Effector memory CD8-positive, alpha-beta T cell (primary cell): ENCODE measurements around the gene PIK3AP1.
A peak's percentile ranks its signal among the peaks of the same experiment; 100 is the strongest.
"Not testable (repeated sequence)": the region's sequence is repeated elsewhere in the genome, so short reads cannot be mapped to it uniquely, and the experiment has no call there.

Experiments used
- ATAC-seq: fragments of 150-1000 bp; cut with Tn5 transposase; replicated peaks from 2 replicates; pipeline ENCODE4 v1.10.0; 2021; ENCODE audit warnings: mild to moderate bottlenecking, moderate library complexity
- DNase-seq, 3 experiments: peaks; one replicate each; pipeline ENCODE4 v3.0.0; 2021
- H3K27ac Mint-ChIP-seq, 2 donors: one replicate each; pipeline ENCODE4 v1.8.0; 2022; ENCODE audit warnings: mild to moderate bottlenecking in 2 of 2, mixed read lengths in 2 of 2, moderate library complexity in 2 of 2
- H3K27me3 Mint-ChIP-seq, 2 donors: one replicate each; pipeline ENCODE4 v1.8.0; 2022; ENCODE audit warnings: mixed read lengths in 2 of 2
- H3K36me3 Mint-ChIP-seq: one replicate; pipeline ENCODE4 v1.8.0; 2022; ENCODE audit warnings: mild to moderate bottlenecking, moderate library complexity, mixed read lengths; ENCODE audit not compliant: insufficient read depth
- H3K4me1 Mint-ChIP-seq, 2 donors: one replicate each; pipeline ENCODE4 v1.8.0; 2022; ENCODE audit warnings: low read depth in 2 of 2, mixed read lengths in 2 of 2
- H3K4me3 Mint-ChIP-seq, 2 donors: one replicate each; pipeline ENCODE4 v1.8.0; 2022; ENCODE audit warnings: mild to moderate bottlenecking in 2 of 2, mixed read lengths in 2 of 2, moderate library complexity in 2 of 2
- H3K9me3 Mint-ChIP-seq, 2 donors: one replicate each; pipeline ENCODE4 v1.8.0; 2022; ENCODE audit warnings: mixed read lengths in 2 of 2

PIK3AP1 gene

GRCh38 chr10:96588060-96588554 is 132.2 kb downstream of the PIK3AP1 start:
- peaks cover 21% of the 10 kb centered on the region for H3K36me3 Mint-ChIP-seq
- peaks cover 19 to 30% of the 10 kb centered on the region in 2 donors for H3K4me1 Mint-ChIP-seq
- H3K27ac Mint-ChIP-seq = no peak overlapping the region
- H3K4me3 Mint-ChIP-seq = no peak overlapping the region
- no peak for DNase-seq
- ATAC-seq = no peak
- no peaks in the 10 kb centered on the region for H3K9me3 Mint-ChIP-seq
- H3K27me3 Mint-ChIP-seq = no peaks in the 10 kb centered on the region

- H3K4me1 Mint-ChIP-seq = peaks cover 19 to 35% of the 10 kb centered on the region in 2 donors
- no peak for DNase-seq
- H3K9me3 Mint-ChIP-seq = no peaks in the 10 kb centered on the region
- H3K27me3 Mint-ChIP-seq = no peaks in the 10 kb centered on the region
- peak; percentile 40 for ATAC-seq
- no peak overlapping the region for H3K27ac Mint-ChIP-seq
- H3K36me3 Mint-ChIP-seq = peaks cover 25% of the 10 kb centered on the region
- no peak overlapping the region for H3K4me3 Mint-ChIP-seq
Measured at GRCh38 chr10:96587264-96588059, 132.9 kb downstream of the PIK3AP1 start.

GRCh38 chr10:96586419-96587263 is 133.7 kb downstream of the PIK3AP1 start, which contains the start of gene TM9SF3:
Gene TM9SF3, minus strand, starts transcription at chr10:96587012. Its CDS starts 177 bp downstream, at chr10:96586835.
- no peak within 1 kb of the TSS for H3K4me3 Mint-ChIP-seq
- H3K27me3 Mint-ChIP-seq = no peaks in the 10 kb centered on the region
- peak within 1 kb of the TSS in 1 of 2 donors; percentile 98 for H3K27ac Mint-ChIP-seq
- ATAC-seq = peak; percentile 83
- H3K4me1 Mint-ChIP-seq = peaks cover 21 to 35% of the 10 kb centered on the region in 2 donors
- peaks cover 19% of the 10 kb centered on the region for H3K36me3 Mint-ChIP-seq
- peak; percentile 86 to 90 (median 87) for DNase-seq
- no peaks in the 10 kb centered on the region for H3K9me3 Mint-ChIP-seq

GRCh38 chr10:96585736-96586418 is 134.4 kb downstream of the PIK3AP1 start:
- no peak overlapping the region for H3K4me3 Mint-ChIP-seq
- peak overlapping the region in 1 of 2 donors; percentile 98 for H3K27ac Mint-ChIP-seq
- DNase-seq = peak; percentile 12 to 44 (median 14)
- H3K4me1 Mint-ChIP-seq = peaks cover 21 to 36% of the 10 kb centered on the region in 2 donors
- H3K27me3 Mint-ChIP-seq = no peaks in the 10 kb centered on the region
- no peaks in the 10 kb centered on the region for H3K9me3 Mint-ChIP-seq
- ATAC-seq = peak; percentile 27
- H3K36me3 Mint-ChIP-seq = peaks cover 19% of the 10 kb centered on the region

GRCh38 chr10:96584474-96584873 is 135.8 kb downstream of the PIK3AP1 start:
- peak overlapping the region; percentile 71 to 73 for H3K27ac Mint-ChIP-seq
- DNase-seq (no peak), ATAC-seq (no peak)
- peak overlapping the region in 1 of 2 donors; percentile 44 for H3K4me3 Mint-ChIP-seq
- H3K4me1 Mint-ChIP-seq = peaks cover 29 to 47% of the 10 kb centered on the region in 2 donors
- peaks cover 25% of the 10 kb centered on the region for H3K36me3 Mint-ChIP-seq
- H3K9me3 Mint-ChIP-seq = no peaks in the 10 kb centered on the region
- H3K27me3 Mint-ChIP-seq = no peaks in the 10 kb centered on the region

- H3K4me3 Mint-ChIP-seq = peak overlapping the region in 1 of 2 donors; percentile 44
- H3K9me3 Mint-ChIP-seq = no peaks in the 10 kb centered on the region
- DNase-seq (no peak), ATAC-seq (no peak)
- H3K36me3 Mint-ChIP-seq = peaks cover 25% of the 10 kb centered on the region
- H3K4me1 Mint-ChIP-seq = peaks cover 30 to 48% of the 10 kb centered on the region in 2 donors
- no peaks in the 10 kb centered on the region for H3K27me3 Mint-ChIP-seq
- peak overlapping the region; percentile 71 to 73 for H3K27ac Mint-ChIP-seq
Measured at GRCh38 chr10:96584035-96584434, 136.3 kb downstream of the PIK3AP1 start.

DNA sequence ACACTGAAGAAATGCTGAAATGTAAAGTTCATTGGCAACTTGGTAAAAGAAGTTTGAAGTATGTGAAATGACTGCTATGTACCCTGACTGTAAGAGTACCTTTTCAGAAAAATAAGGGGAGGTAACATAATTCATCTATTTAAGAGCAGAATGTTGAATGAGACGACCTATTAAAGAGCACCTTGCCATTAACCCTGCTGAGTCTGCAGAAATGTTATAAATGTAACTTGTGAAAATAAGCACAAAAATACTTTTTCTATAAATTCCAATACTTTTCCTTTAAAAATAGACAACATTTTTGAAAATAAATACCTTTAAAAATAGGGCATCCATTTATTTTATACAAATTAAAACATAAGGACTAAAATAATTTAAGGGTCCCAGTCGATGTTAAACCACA is 141.2 kb downstream of the PIK3AP1 start:
- DNase-seq (no peak), ATAC-seq (no peak)
- Mint-ChIP-seq H3K4me1 (peaks cover 41 to 72% of the 10 kb centered on the region in 2 donors), H3K4me3 (peak overlapping the region in 1 of 2 donors; percentile 2), H3K36me3 (peaks cover 34% of the 10 kb centered on the region), H3K27me3 (no peaks in the 10 kb centered on the region), H3K9me3 (no peaks in the 10 kb centered on the region), H3K27ac (no peak overlapping the region)

DNA sequence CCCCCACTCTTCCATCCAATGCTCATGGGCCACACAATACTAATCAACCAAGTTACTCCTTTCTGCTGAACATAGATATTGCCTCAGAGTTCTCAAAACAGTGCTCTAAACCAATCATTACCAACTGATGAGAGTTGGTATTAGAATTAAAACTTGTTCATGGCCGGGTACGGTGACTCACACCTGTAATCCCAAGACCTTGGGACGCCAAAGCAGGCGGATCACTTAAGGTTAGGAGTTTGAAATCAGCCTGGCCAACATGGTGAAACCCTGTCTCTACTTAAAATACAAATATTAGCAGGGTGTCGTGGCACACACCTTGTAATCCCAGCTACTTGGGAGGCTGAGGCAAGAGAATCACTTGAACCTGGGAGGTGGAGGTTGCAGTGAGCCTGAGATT is 141.7 kb downstream of the PIK3AP1 start:
- H3K4me3 Mint-ChIP-seq = peak overlapping the region in 1 of 2 donors; percentile 2
- no peaks in the 10 kb centered on the region for H3K9me3 Mint-ChIP-seq
- no peaks in the 10 kb centered on the region for H3K27me3 Mint-ChIP-seq
- ATAC-seq (no peak), DNase-seq (no peak)
- peaks cover 36% of the 10 kb centered on the region for H3K36me3 Mint-ChIP-seq
- no peak overlapping the region for H3K27ac Mint-ChIP-seq
- H3K4me1 Mint-ChIP-seq = peaks cover 41 to 72% of the 10 kb centered on the region in 2 donors

DNA sequence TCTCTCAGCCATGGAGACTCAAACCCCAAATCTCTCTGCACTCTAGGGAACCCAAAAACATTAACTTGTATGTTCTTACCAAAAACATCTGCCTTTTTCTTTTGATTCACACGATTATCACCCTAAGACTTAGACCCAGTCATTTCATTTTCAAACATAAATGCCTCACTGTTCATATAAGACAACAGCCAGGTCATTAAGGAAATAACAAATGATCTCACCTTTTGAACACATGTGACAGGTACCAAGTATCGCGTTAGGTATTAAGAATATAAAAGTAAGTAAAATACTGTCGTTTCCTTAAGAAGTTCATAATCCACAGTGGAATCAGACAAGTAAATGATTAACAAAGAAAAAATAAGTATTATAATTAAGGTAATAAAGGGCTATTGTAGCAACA is 142.3 kb downstream of the PIK3AP1 start:
- Mint-ChIP-seq H3K27me3 (no peaks in the 10 kb centered on the region), H3K27ac (peak overlapping the region; percentile 1 to 9), H3K4me1 (peaks cover 38 to 72% of the 10 kb centered on the region in 2 donors), H3K36me3 (peaks cover 32% of the 10 kb centered on the region), H3K9me3 (no peaks in the 10 kb centered on the region), H3K4me3 (peak overlapping the region in 1 of 2 donors; percentile 23)
- no peak for DNase-seq
- no peak for ATAC-seq

DNA sequence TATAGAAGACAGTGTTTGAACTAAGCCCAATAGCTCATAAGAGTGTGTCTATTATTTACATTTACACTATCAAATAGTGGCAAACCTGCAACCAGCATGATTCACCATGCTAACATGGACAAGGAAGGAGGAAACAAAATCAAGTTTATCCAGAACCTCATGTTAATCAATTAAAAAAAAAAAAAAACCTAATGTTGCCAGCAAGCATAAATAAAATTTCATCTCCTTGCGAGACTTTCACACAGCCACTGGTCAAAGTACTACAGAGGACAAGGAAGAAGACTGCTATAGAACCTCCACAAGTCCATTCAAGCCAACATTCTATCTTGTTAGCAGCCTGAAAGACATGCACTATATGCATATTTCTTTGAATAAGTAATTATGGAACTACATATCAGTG is 143.2 kb downstream of the PIK3AP1 start:
- DNase-seq (no peak), ATAC-seq (no peak)
- Mint-ChIP-seq H3K27ac (peak overlapping the region; percentile 4 to 15), H3K4me3 (peak overlapping the region in 1 of 2 donors; percentile 23), H3K9me3 (no peaks in the 10 kb centered on the region), H3K36me3 (peaks cover 35% of the 10 kb centered on the region), H3K4me1 (peaks cover 38 to 76% of the 10 kb centered on the region in 2 donors), H3K27me3 (no peaks in the 10 kb centered on the region)

GRCh38 chr10:96576277-96576980 is 143.9 kb downstream of the PIK3AP1 start:
- DNase-seq (no peak), ATAC-seq (peak; percentile 37)
- Mint-ChIP-seq H3K4me1 (peaks cover 35 to 76% of the 10 kb centered on the region in 2 donors), H3K4me3 (no peak overlapping the region), H3K27me3 (no peaks in the 10 kb centered on the region), H3K9me3 (no peaks in the 10 kb centered on the region), H3K36me3 (peaks cover 35% of the 10 kb centered on the region), H3K27ac (peak overlapping the region; percentile 4 to 15)

DNA sequence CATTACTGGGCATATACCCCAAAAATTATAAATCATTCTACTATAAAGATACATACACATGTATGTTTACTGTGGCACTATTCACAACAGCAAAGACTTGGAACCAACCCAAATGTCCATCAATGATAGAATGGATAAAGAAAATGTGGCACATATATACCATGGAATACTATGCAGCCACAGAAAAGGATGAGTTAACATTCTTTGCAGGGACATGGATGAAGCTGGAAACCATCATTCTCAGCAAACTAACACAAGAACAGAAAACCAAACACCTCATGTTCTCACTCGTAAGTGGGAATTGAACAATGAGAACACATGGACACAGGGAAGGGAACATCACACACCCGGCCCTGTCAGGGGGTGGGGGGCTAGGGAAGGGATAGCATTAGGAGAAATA is 145.8 kb downstream of the PIK3AP1 start:
- Mint-ChIP-seq H3K36me3 (peaks cover 40% of the 10 kb centered on the region), H3K27ac (peak overlapping the region; percentile 10 to 78), H3K4me1 (peaks cover 35 to 73% of the 10 kb centered on the region in 2 donors)
- not testable (repeated sequence) for ATAC-seq, DNase-seq, H3K9me3 Mint-ChIP-seq, H3K4me3 Mint-ChIP-seq, H3K27me3 Mint-ChIP-seq
